NCI-H1436 (cell line): ENCODE results near the gene SETD6.
"Not testable (repeated sequence)": the region's sequence is repeated elsewhere in the genome, so short reads cannot be mapped to it uniquely, and the experiment has no call there.

Source experiments
- DNase-seq: peaks from one replicate; lab custom pipeline; 2025; lab: John Stamatoyannopoulos, UW

SETD6 gene

GRCh38 chr16:58515125-58515870, at the start of gene SETD6:
SETD6 (plus strand) TSS chr16:58515517; CDS start chr16:58515538, 21 bp downstream.
- peak; percentile 56 for DNase-seq

GRCh38 chr16:58465817-58466216, 49.5 kb upstream of the SETD6 start:
- no peak for DNase-seq

- DNase-seq, result no peak
Observed at GRCh38 chr16:58466396-58466795, 48.9 kb upstream of the SETD6 start.

GRCh38 chr16:58467905-58468304, 47.4 kb upstream of the SETD6 start:
- DNase-seq, result no peak

GRCh38 chr16:58471209-58471975, 43.9 kb upstream of the SETD6 start:
- DNase-seq, result no peak

GRCh38 chr16:58472266-58472665, 43.1 kb upstream of the SETD6 start:
- no peak for DNase-seq

GRCh38 chr16:58472827-58473226, 42.5 kb upstream of the SETD6 start:
- DNase-seq, result no peak

- no peak for DNase-seq
Observed at GRCh38 chr16:58474296-58474695, 41.0 kb upstream of the SETD6 start.

- no peak for DNase-seq
Observed at GRCh38 chr16:58475091-58475619, 40.2 kb upstream of the SETD6 start.

GRCh38 chr16:58476791-58477190, 38.5 kb upstream of the SETD6 start:
- DNase-seq, result no peak

- no peak for DNase-seq
Observed at GRCh38 chr16:58478427-58478826, 36.9 kb upstream of the SETD6 start.

- DNase-seq, result no peak
Observed at GRCh38 chr16:58481226-58481869, 34.0 kb upstream of the SETD6 start.

GRCh38 chr16:58481931-58482330, 33.4 kb upstream of the SETD6 start:
- no peak for DNase-seq

- DNase-seq, result no peak
Observed at GRCh38 chr16:58485184-58485887, 30.0 kb upstream of the SETD6 start.

GRCh38 chr16:58487566-58488351, 27.6 kb upstream of the SETD6 start:
- peak; percentile 76 for DNase-seq

- DNase-seq, result no peak
Observed at GRCh38 chr16:58488531-58488930, 26.8 kb upstream of the SETD6 start.

- no peak for DNase-seq
Observed at GRCh38 chr16:58490065-58490464, 25.3 kb upstream of the SETD6 start.

- not testable (repeated sequence) for DNase-seq
Observed at GRCh38 chr16:58490539-58490938, 24.8 kb upstream of the SETD6 start.

GRCh38 chr16:58492066-58492465, 23.3 kb upstream of the SETD6 start:
- peak; percentile 28 for DNase-seq

- peak; percentile 41 for DNase-seq
Observed at GRCh38 chr16:58492735-58493134, 22.6 kb upstream of the SETD6 start.

- no peak for DNase-seq
Observed at GRCh38 chr16:58493756-58494431, 21.4 kb upstream of the SETD6 start.
